Activated T-helper 2 cell treated with anti-CD3 and anti-CD28 coated beads, Interferon-gamma antibody, Interleukin-2, Interleukin-4, amounts not matched to agents 10 μg/mL and 5 μg/mL and 100 μg/mL, durations not matched to agents 14 hours and 24 hours and 36 hours (primary cell): ENCODE measurements around the gene POLR2J. TPM values are rescaled to one million over a fixed set of nuclear protein-coding genes. Genes with fewer than 3 reads are reported as not detected.
"Not testable (repeated sequence)": the region's sequence is repeated elsewhere in the genome, so short reads cannot be mapped to it uniquely, and the experiment has no call there.

Experiments used
- DNase-seq: peaks from one replicate; pipeline ENCODE4 v3.0.0; 2021; ENCODE audit warnings: low spot score
- H3K27ac Mint-ChIP-seq: one replicate; pipeline ENCODE4 v1.8.0; 2021; ENCODE audit warnings: mixed read lengths
- H3K27me3 Mint-ChIP-seq: one replicate; pipeline ENCODE4 v1.8.0; 2021; ENCODE audit warnings: low read depth, mixed read lengths
- H3K36me3 Mint-ChIP-seq: one replicate; pipeline ENCODE4 v1.8.0; 2021; ENCODE audit warnings: low read depth, mixed read lengths
- H3K4me1 Mint-ChIP-seq: one replicate; pipeline ENCODE4 v1.8.0; 2021; ENCODE audit warnings: low read depth, mixed read lengths
- H3K4me3 Mint-ChIP-seq: one replicate; pipeline ENCODE4 v1.8.0; 2021; ENCODE audit warnings: low read depth, mild to moderate bottlenecking, moderate library complexity, mixed read lengths
- H3K9me3 Mint-ChIP-seq: one replicate; pipeline ENCODE4 v1.8.0; 2021; ENCODE audit warnings: mixed read lengths
- intact Hi-C: fragments of 100-400 bp; cut with micrococcal nuclease; formaldehyde crosslinking; loops from one replicate; pipeline ENCODE4 v1.15.1; 2023
- total RNA-seq: library from RNA; stranded (reverse); gene quantifications from 2 replicates; pipeline ENCODE4 v1.2.3, GENCODE V29; 2022

Gene POLR2J
- 46.8 and 52.2 TPM in 2 replicates for total RNA-seq

- Mint-ChIP-seq H3K4me3 (peak within 1 kb of the TSS; percentile 85), H3K27ac (peak within 1 kb of the TSS; percentile 58)
- H3K36me3 Mint-ChIP-seq, H3K27me3 Mint-ChIP-seq, intact Hi-C loops, H3K9me3 Mint-ChIP-seq, H3K4me1 Mint-ChIP-seq: not testable (repeated sequence)
- DNase-seq: peak; percentile 86
These were observed at the start of gene POLR2J for GRCh38 chr7:102478314-102479208. POLR2J (minus strand) TSS chr7:102478922; CDS start chr7:102478860, 62 bp downstream.

GRCh38 chr7:102527822-102528793 is 49.4 kb upstream of the POLR2J start:
- H3K27me3 Mint-ChIP-seq, H3K4me3 Mint-ChIP-seq, intact Hi-C loops, H3K9me3 Mint-ChIP-seq, H3K27ac Mint-ChIP-seq, DNase-seq, H3K4me1 Mint-ChIP-seq, H3K36me3 Mint-ChIP-seq: not testable (repeated sequence)

- H3K4me1 Mint-ChIP-seq, intact Hi-C loops, H3K4me3 Mint-ChIP-seq, H3K36me3 Mint-ChIP-seq, H3K27ac Mint-ChIP-seq, H3K27me3 Mint-ChIP-seq, DNase-seq, H3K9me3 Mint-ChIP-seq: not testable (repeated sequence)
These were observed 48.5 kb upstream of the POLR2J start for GRCh38 chr7:102527182-102527581.

GRCh38 chr7:102524803-102525202 is 46.1 kb upstream of the POLR2J start:
- DNase-seq, H3K27me3 Mint-ChIP-seq, H3K4me1 Mint-ChIP-seq, H3K27ac Mint-ChIP-seq, H3K36me3 Mint-ChIP-seq, H3K4me3 Mint-ChIP-seq, H3K9me3 Mint-ChIP-seq, intact Hi-C loops: not testable (repeated sequence)

- H3K27me3 Mint-ChIP-seq, intact Hi-C loops, H3K27ac Mint-ChIP-seq: not testable (repeated sequence)
These were observed 42.1 kb upstream of the POLR2J start for GRCh38 chr7:102520797-102521196.

GRCh38 chr7:102517550-102518147 is 38.9 kb upstream of the POLR2J start, which contains the start of gene RASA4B:
RASA4B (minus strand) TSS chr7:102517777; CDS start chr7:102517710, 67 bp downstream.
- H3K9me3 Mint-ChIP-seq, H3K27ac Mint-ChIP-seq, DNase-seq, H3K4me1 Mint-ChIP-seq, H3K27me3 Mint-ChIP-seq, H3K36me3 Mint-ChIP-seq, intact Hi-C loops: not testable (repeated sequence)
- H3K4me3 Mint-ChIP-seq: peak within 1 kb of the TSS; percentile 62

More at GRCh38 chr7:102520797-102521196, 42.1 kb upstream of the POLR2J start:
- not testable (repeated sequence) for H3K36me3 Mint-ChIP-seq, H3K4me1 Mint-ChIP-seq, H3K4me3 Mint-ChIP-seq, DNase-seq, H3K9me3 Mint-ChIP-seq

GRCh38 chr7:102516951-102517350 is 38.2 kb upstream of the POLR2J start:
- intact Hi-C loops, H3K27ac Mint-ChIP-seq, H3K4me3 Mint-ChIP-seq, H3K4me1 Mint-ChIP-seq, DNase-seq, H3K36me3 Mint-ChIP-seq, H3K9me3 Mint-ChIP-seq, H3K27me3 Mint-ChIP-seq: not testable (repeated sequence)

GRCh38 chr7:102515889-102516288 is 37.2 kb upstream of the POLR2J start:
- H3K36me3 Mint-ChIP-seq, DNase-seq, H3K4me1 Mint-ChIP-seq, intact Hi-C loops, H3K27me3 Mint-ChIP-seq, H3K9me3 Mint-ChIP-seq, H3K27ac Mint-ChIP-seq, H3K4me3 Mint-ChIP-seq: not testable (repeated sequence)

- H3K4me1 Mint-ChIP-seq, intact Hi-C loops, H3K9me3 Mint-ChIP-seq, H3K36me3 Mint-ChIP-seq, H3K4me3 Mint-ChIP-seq, H3K27ac Mint-ChIP-seq, DNase-seq, H3K27me3 Mint-ChIP-seq: not testable (repeated sequence)
These were observed 36.4 kb upstream of the POLR2J start for GRCh38 chr7:102514881-102515721.

GRCh38 chr7:102512642-102513221 is 34.0 kb upstream of the POLR2J start:
- H3K36me3 Mint-ChIP-seq, H3K4me3 Mint-ChIP-seq, H3K27ac Mint-ChIP-seq, DNase-seq, intact Hi-C loops, H3K27me3 Mint-ChIP-seq, H3K9me3 Mint-ChIP-seq, H3K4me1 Mint-ChIP-seq: not testable (repeated sequence)

GRCh38 chr7:102511860-102512522 is 33.3 kb upstream of the POLR2J start:
- H3K27ac Mint-ChIP-seq, H3K4me3 Mint-ChIP-seq, H3K27me3 Mint-ChIP-seq, H3K36me3 Mint-ChIP-seq, DNase-seq, H3K9me3 Mint-ChIP-seq, H3K4me1 Mint-ChIP-seq, intact Hi-C loops: not testable (repeated sequence)
